H1 (cell line): ENCODE measurements around the gene SSBP3. TPM values are rescaled to one million over a fixed set of nuclear protein-coding genes. Genes with fewer than 3 reads are reported as not detected.

Source experiments
- CTCF ChIA-PET: fragments of 300-600 bp; sonication (Branson Sonifier 250); formaldehyde crosslinking; loops from one replicate; lab custom pipeline; 2021; ENCODE audit not compliant: partially characterized antibody; lab: Charles Lee
- POLR2A ChIA-PET: fragments of 300-600 bp; sonication (Branson Sonifier 250); formaldehyde crosslinking; loops from one replicate; lab custom pipeline; 2021; ENCODE audit warnings: inconsistent platforms; ENCODE audit not compliant: partially characterized antibody; lab: Charles Lee
- DNase-seq, 2 experiments: peaks; one replicate each; pipeline versions ENCODE4 v3.0.0 to v3.0.0-alpha.2; 2010 to 2022; ENCODE audit warnings: low spot score in 2 of 2, low read depth in 1 of 2, mixed read lengths in 1 of 2
- FAIRE-seq: peaks from 2 replicates; lab custom pipeline; 2011; peaks lifted over from hg19 to GRCh38; lab: Jason Lieb, UNC
- H2AFZ ChIP-seq: 2 replicates; pipeline ENCODE4 v1.8.1; 2012; ENCODE audit warnings: low read length, inconsistent platforms
- H2AK5ac ChIP-seq: 2 replicates; pipeline ENCODE4 v1.6.1; 2013; ENCODE audit warnings: low read depth, low read length
- H2BK120ac ChIP-seq: replicated peaks from 2 replicates; pipeline ENCODE3; 2013; ENCODE audit warnings: low read depth, low read length, inconsistent platforms
- H2BK12ac ChIP-seq: 2 replicates; pipeline ENCODE4 v1.6.1; 2013; ENCODE audit warnings: low read depth, low read length
- H2BK15ac ChIP-seq: 2 replicates; pipeline ENCODE4 v1.6.1; 2013; ENCODE audit warnings: low read length
- H2BK20ac ChIP-seq: 2 replicates; pipeline ENCODE4 v1.6.1; 2013; ENCODE audit warnings: low read length
- H2BK5ac ChIP-seq: 2 replicates; pipeline ENCODE4 v1.6.1; 2013; ENCODE audit warnings: low read depth, low read length
- H3K14ac ChIP-seq: 2 replicates; pipeline ENCODE4 v1.6.1; 2013; ENCODE audit warnings: inconsistent platforms; ENCODE audit not compliant: insufficient read length
- H3K18ac ChIP-seq: 2 replicates; pipeline ENCODE4 v1.6.1; 2013; ENCODE audit warnings: low read length; ENCODE audit errors: extremely low read depth
- H3K23ac ChIP-seq: 2 replicates; pipeline ENCODE4 v1.6.1; 2013; ENCODE audit warnings: inconsistent platforms; ENCODE audit not compliant: insufficient read length
- H3K23me2 ChIP-seq: 2 replicates; pipeline ENCODE4 v1.6.1; 2013; ENCODE audit warnings: low read depth, low read length
- H3K27ac ChIP-seq: 2 replicates; pipeline ENCODE4 v1.6.1; 2011; ENCODE audit warnings: low read depth, low read length, inconsistent platforms
- H3K27me3 ChIP-seq, 4 experiments: replicated peaks in 1 of 4; 1 replicate in 1 of 4; 2 replicates in 3 of 4; pipeline versions ENCODE4 v1.6.1 to v1.8.1; 2011 to 2013; ENCODE audit warnings: low read length in 3 of 4, mild to moderate bottlenecking in 3 of 4, inconsistent platforms in 2 of 4, mixed read lengths in 2 of 4, moderate library complexity in 1 of 4; ENCODE audit not compliant: control insufficient read depth in 3 of 4, insufficient read depth in 3 of 4; ENCODE audit errors: extremely low read depth in 1 of 4
- H3K36me3 ChIP-seq, 4 experiments: 2 replicates each; pipeline versions ENCODE4 v1.6.1 to v1.8.1; 2011 to 2013; ENCODE audit warnings: mild to moderate bottlenecking in 4 of 4, low read length in 3 of 4, moderate library complexity in 2 of 4, control low read depth in 1 of 4, inconsistent platforms in 1 of 4; ENCODE audit not compliant: insufficient read depth in 4 of 4, control insufficient read depth in 2 of 4
- H3K4ac ChIP-seq: replicated peaks from 2 replicates; pipeline ENCODE3; 2013; ENCODE audit warnings: low read length, low read depth, mixed read lengths, inconsistent platforms; ENCODE audit not compliant: insufficient read length
- H3K4me1 ChIP-seq, 4 experiments: replicated peaks in 1 of 4; 1 replicate in 1 of 4; 2 replicates in 3 of 4; pipeline versions ENCODE4 v1.6.1 to v1.8.1; 2011 to 2013; ENCODE audit warnings: low read length in 3 of 4, inconsistent platforms in 2 of 4, mixed read lengths in 1 of 4; ENCODE audit not compliant: insufficient read depth in 4 of 4, control insufficient read depth in 3 of 4
- H3K4me2 ChIP-seq, 2 experiments: 2 replicates each; pipeline versions ENCODE4 v1.6.1 to v1.8.1; 2011 to 2013; ENCODE audit warnings: low read depth in 2 of 2, low read length in 2 of 2, control low read depth in 1 of 2, inconsistent platforms in 1 of 2, mild to moderate bottlenecking in 1 of 2; ENCODE audit not compliant: insufficient read depth in 1 of 2
- H3K4me3 ChIP-seq, 4 experiments: fragments of 200-600, 300-600 bp in 1 of 4; sonication (generic), shearing (Covaris generic), sonication (Bioruptor Twin) in 1 of 4; 2 replicates each; pipeline versions ENCODE4 v1.5.1 to v1.8.1; 2011 to 2016; ENCODE audit warnings: low read length in 4 of 4, low read depth in 3 of 4, control low read depth in 2 of 4, inconsistent platforms in 2 of 4, mild to moderate bottlenecking in 2 of 4, mixed read lengths in 1 of 4, moderate library complexity in 1 of 4; ENCODE audit not compliant: insufficient read depth in 2 of 4; ENCODE audit errors: extremely low read depth in 1 of 4
- H3K56ac ChIP-seq: replicated peaks from 2 replicates; pipeline ENCODE3; 2013; ENCODE audit warnings: low read depth, mild to moderate bottlenecking, mixed read lengths, low read length, inconsistent platforms; ENCODE audit not compliant: insufficient read length
- H3K79me1 ChIP-seq: 2 replicates; pipeline ENCODE4 v1.6.1; 2013; ENCODE audit warnings: low read depth, low read length, control low read depth
- H3K79me2 ChIP-seq, 2 experiments: 2 replicates each; pipeline versions ENCODE4 v1.6.1 to v1.8.1; 2012 to 2013; ENCODE audit warnings: low read length in 2 of 2, mild to moderate bottlenecking in 2 of 2, inconsistent platforms in 1 of 2; ENCODE audit not compliant: insufficient read depth in 2 of 2, control insufficient read depth in 1 of 2
- H3K9ac ChIP-seq, 4 experiments: replicated peaks in 1 of 4; 1 replicate in 1 of 4; 2 replicates in 3 of 4; pipeline versions ENCODE4 v1.6.1 to v1.8.1; 2011 to 2013; ENCODE audit warnings: low read depth in 3 of 4, low read length in 3 of 4, control low read depth in 2 of 4, mild to moderate bottlenecking in 2 of 4, moderate library complexity in 2 of 4, inconsistent platforms in 1 of 4; ENCODE audit errors: extremely low read depth in 1 of 4
- H3K9me3 ChIP-seq, 2 experiments: 2 replicates each; pipeline versions ENCODE4 v1.6.1 to v1.8.1; 2012 to 2013; ENCODE audit warnings: mild to moderate bottlenecking in 2 of 2, moderate library complexity in 2 of 2, control low read depth in 1 of 2, inconsistent platforms in 1 of 2, low read depth in 1 of 2, low read length in 1 of 2, mixed read lengths in 1 of 2; ENCODE audit not compliant: insufficient read depth in 2 of 2
- H4K20me1 ChIP-seq, 2 experiments: replicated peaks in 1 of 2; 2 replicates each; pipeline versions ENCODE3 to v1.8.1; 2011 to 2013; ENCODE audit warnings: inconsistent platforms in 2 of 2, low read length in 2 of 2, mild to moderate bottlenecking in 1 of 2; ENCODE audit not compliant: insufficient read depth in 2 of 2, control insufficient read depth in 1 of 2
- H4K5ac ChIP-seq: 2 replicates; pipeline ENCODE4 v1.6.1; 2013; ENCODE audit warnings: low read length, low read depth, mixed read lengths, inconsistent platforms; ENCODE audit not compliant: insufficient read length
- H4K8ac ChIP-seq: 2 replicates; pipeline ENCODE4 v1.8.0; 2013; ENCODE audit warnings: mild to moderate bottlenecking, moderate library complexity, low read length, inconsistent platforms; ENCODE audit not compliant: insufficient read depth; ENCODE audit errors: extremely low read depth
- H4K91ac ChIP-seq: replicated peaks from 2 replicates; pipeline ENCODE3; 2013; ENCODE audit warnings: low read length, mixed read lengths, inconsistent platforms; ENCODE audit not compliant: insufficient read length
- ASH2L ChIP-seq: fragments of 200-600, 300-600 bp; sonication (generic); IDR thresholded peaks from one replicate; pipeline ENCODE4 v1.7.1; 2017; ENCODE audit warnings: low read length
- CTCF ChIP-seq, 3 experiments: IDR thresholded peaks; 1 replicate in 2 of 3; 2 replicates in 1 of 3; pipeline versions ENCODE4 v1.5.1 to v1.6.1; 2011; ENCODE audit warnings: low read length in 3 of 3, mild to moderate bottlenecking in 3 of 3, inconsistent platforms in 2 of 3, low read depth in 1 of 3, moderate library complexity in 1 of 3; ENCODE audit not compliant: insufficient read depth in 1 of 3; ENCODE audit errors: control extremely low read depth in 1 of 3
- EP300 ChIP-seq, 2 experiments: IDR thresholded peaks; 1 replicate in 1 of 2; 2 replicates in 1 of 2; pipeline ENCODE4 v1.6.1; 2011 to 2012; ENCODE audit warnings: low read depth in 2 of 2, low read length in 2 of 2, mild to moderate bottlenecking in 2 of 2, borderline replicate concordance in 1 of 2, inconsistent platforms in 1 of 2, moderate library complexity in 1 of 2
- RAD21 ChIP-seq, 2 experiments: IDR thresholded peaks in 1 of 2; conservative IDR thresholded peaks in 1 of 2; 2 replicates each; pipeline ENCODE4 v1.6.1; 2011; ENCODE audit warnings: low read depth in 2 of 2, low read length in 2 of 2, improper control_type of control experiment in 1 of 2, inconsistent platforms in 1 of 2, mild to moderate bottlenecking in 1 of 2, moderate library complexity in 1 of 2
- SP2 ChIP-seq: IDR thresholded peaks from 2 replicates; pipeline ENCODE4 v1.6.1; 2012; ENCODE audit warnings: mild to moderate bottlenecking, low read length, inconsistent platforms
- WGBS, 2 experiments: shearing (Covaris generic) in 1 of 2; methylation state at CpG; one replicate each; pipeline versions ENCODE4 v1.1.6 to v1.1.7; 2013 to 2015; ENCODE audit warnings: low lambda C conversion rate in 2 of 2, mixed read lengths in 2 of 2, inconsistent platforms in 1 of 2, low coverage in 1 of 2, missing lambda C conversion rate in 1 of 2; ENCODE audit not compliant: insufficient replicate concordance in 2 of 2, insufficient coverage in 1 of 2, insufficient read length in 1 of 2; ENCODE audit errors: extremely low coverage in 1 of 2, missing lambda C conversion rate in 1 of 2; 5-methylcytosine and 5-hydroxymethylcytosine counted together
- polyA plus RNA-seq, 7 experiments: library from polyadenylated mRNA; depleted of rRNA in 3 of 7; stranded (reverse) in 5 of 7; unstranded in 2 of 7; fragments of >200 nt in 5 of 7; fragments of 200-250 nt in 2 of 7; gene quantifications; 1 replicate in 5 of 7; 2 replicates in 1 of 7; 4 replicates in 1 of 7; pipeline versions ENCODE4 v1.2.1 to v1.2.3, GENCODE V29; 2011 to 2013; ENCODE audit warnings: missing spikeins in 2 of 7, mixed read lengths in 2 of 7
- total RNA-seq: library from RNA; stranded (reverse); fragmentation: NEBNext Ultra II Directional; extraction: Animal tissue kit (Norgen Biotek cat#: 25700); gene quantifications from 2 replicates; pipeline ENCODE4 v1.2.1, GENCODE V29; 2021

The SSBP3 gene
- total and polyA plus RNA-seq, 2 of the 8 experiments (the other 6 are each of a cell fraction or from before 2014, with no cell fraction given): 99.7 to 133 TPM

DNA sequence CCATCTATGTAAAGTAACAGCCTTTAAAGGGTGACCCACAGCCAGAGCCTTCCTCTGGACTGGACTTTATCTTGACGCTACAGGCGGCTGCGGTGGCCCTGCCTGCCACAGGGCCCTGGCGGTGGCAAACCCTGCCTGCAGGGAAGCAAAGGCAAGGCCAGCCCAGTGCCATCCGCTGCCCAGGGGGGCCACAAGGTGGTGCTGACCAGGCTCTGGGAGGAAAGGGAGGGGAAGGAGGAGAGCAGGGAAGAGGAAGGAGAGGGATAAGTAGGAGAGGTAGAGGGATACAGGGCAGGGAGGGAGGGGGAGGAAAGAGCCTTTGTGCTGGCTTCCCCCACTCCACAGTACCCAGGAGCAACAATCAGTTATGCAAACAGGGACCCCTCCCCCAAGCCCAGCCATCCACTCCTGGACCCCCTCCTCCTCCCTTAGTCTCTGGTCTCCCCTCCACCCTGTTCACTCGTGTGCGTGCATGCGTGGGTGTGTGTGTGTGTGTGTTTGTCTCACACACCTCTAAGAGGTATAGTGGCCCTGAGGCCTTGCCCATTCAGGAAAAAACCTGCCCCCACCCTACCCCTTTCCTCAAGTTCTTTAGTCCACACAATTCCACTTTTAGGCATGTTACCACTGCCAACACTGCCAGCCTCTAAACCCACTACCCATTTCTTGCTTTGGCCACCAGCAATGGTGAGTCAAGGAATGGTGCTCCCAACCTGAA is 30.3 kb downstream of the SSBP3 start:
- Histone ChIP-seq H4K91ac (peak overlapping the region; percentile 63), H3K23ac (no peak overlapping the region), H3K27me3 (no peaks in the 10 kb centered on the region), H2BK20ac (peak overlapping the region; percentile 98; the same call in 1 of the 2 replicates), H3K4me2 (peak overlapping the region; percentile 53 to 57), H3K9me3 (no peaks in the 10 kb centered on the region), H3K36me3 (no peaks in the 10 kb centered on the region), H3K79me1 (peaks cover 41% of the 10 kb centered on the region), H3K27ac (peak overlapping the region; percentile 41; the same call in 1 of the 2 replicates), H2BK120ac (no peak overlapping the region), H3K4me3 (peak overlapping the region in 2 of 4 experiments; percentile 2 to 7; a peak in 2 of 8 replicates), H2BK5ac (peak overlapping the region; percentile 72), H4K5ac (peak overlapping the region; percentile 35), H3K4me1 (peaks cover 42 to 75% (median 59%) of the 10 kb centered on the region in 4 experiments), H3K79me2 (peaks cover 21 to 93% of the 10 kb centered on the region in 2 experiments), H4K8ac (no peak overlapping the region), H3K18ac (peak overlapping the region; percentile 9), H3K14ac (no peak overlapping the region), H3K56ac (no peak overlapping the region), H4K20me1 (peaks cover 9 to 33% of the 10 kb centered on the region in 2 experiments), H2AK5ac (peak overlapping the region; percentile 18), H2AFZ (no peak overlapping the region), H2BK12ac (peak overlapping the region; percentile 89), H3K4ac (no peak overlapping the region), H3K23me2 (0 out of 2 replicates have a peak, but pooled peaks cover 6% of the 10 kb centered on the region), H3K9ac (no peak overlapping the region; a peak in 1 of 7 replicates), H2BK15ac (no peak overlapping the region)
- DNase-seq (peak in 1 of 2 experiments; percentile 21), FAIRE-seq (no peak)
- TF ChIP-seq EP300 (IDR thresholded peaks at IDR 0.05; ENCODE audit: borderline replicate concordance in 1 of 2, low read depth in 2 of 2, low read length in 2 of 2) (peak in 1 of 2 experiments; percentile 31; a peak in 1 of 3 replicates), RAD21 (IDR thresholded peaks at IDR 0.05 in 1 of 2, conservative IDR thresholded peaks at IDR 0.05 in 1 of 2; ENCODE audit: low read depth in 2 of 2, low read length in 2 of 2) (peak; percentile 27 to 51; a peak in 3 of 4 replicates), CTCF (IDR thresholded peaks at IDR 0.05; ENCODE audit: control extremely low read depth in 1 of 3, insufficient read depth in 1 of 3, low read depth in 1 of 3, low read length in 3 of 3) (peak; percentile 18 to 48 (median 46)), SP2 (no peak), ASH2L (peak; percentile 38)
- 52% methylated on average over 8 of the region's 8 CpGs; no CpG with 5 or more reads in 1 of the 2 experiments for WGBS, 2 experiments
- ChIA-PET CTCF (interaction anchor here (0.5 to 1.8 kb wide), 11 partner anchors 8 to 87 kb away, joined by 3 to 7 read pairs (median 4); no protein-coding TSS in a partner anchor), POLR2A (interaction anchor here (0.8 to 1.5 kb wide), 7 partner anchors 10 to 85 kb away, joined by 3 to 8 read pairs (median 4); no protein-coding TSS in a partner anchor)
